WTC11 (cell line): ENCODE measurements around the gene NOP14. TPM values are rescaled to one million over a fixed set of nuclear protein-coding genes. Genes with fewer than 3 reads are reported as not detected.

Experiments
- ATAC-seq: fragments of 200-7000 bp; cut with Tn5 transposase; 2 replicates; pipeline ENCODE4 v1.10.0; 2021; ENCODE audit warnings: mild to moderate bottlenecking, moderate library complexity
- CTCF ChIA-PET: fragments of 300-600 bp; sonication (Branson Sonifier 250); formaldehyde crosslinking; loops from one replicate; lab custom pipeline; 2021; ENCODE audit warnings: antibody characterized with exemption; lab: Charles Lee
- POLR2A ChIA-PET: fragments of 350-600 bp; sonication (Branson Sonifier 250); formaldehyde crosslinking; loops from one replicate; lab custom pipeline; 2021; ENCODE audit warnings: antibody characterized with exemption; lab: Charles Lee
- DNase-seq: peaks from one replicate; pipeline ENCODE4 v3.0.0; 2021; ENCODE audit warnings: low spot score
- H3K27ac Mint-ChIP-seq: 2 replicates; pipeline ENCODE4 v1.8.0; 2021; ENCODE audit warnings: mixed read lengths
- H3K27me3 Mint-ChIP-seq: 2 replicates; pipeline ENCODE4 v1.8.0; 2021; ENCODE audit warnings: low read depth, mild to moderate bottlenecking, moderate library complexity, mixed read lengths
- H3K36me3 Mint-ChIP-seq: 2 replicates; pipeline ENCODE4 v1.8.0; 2021; ENCODE audit warnings: mixed read lengths
- H3K4me1 Mint-ChIP-seq: 2 replicates; pipeline ENCODE4 v1.8.0; 2022; ENCODE audit warnings: mixed read lengths
- H3K4me3 Mint-ChIP-seq: 2 replicates; pipeline ENCODE4 v1.8.0; 2021; ENCODE audit warnings: mild to moderate bottlenecking, moderate library complexity, mixed read lengths
- H3K9me3 Mint-ChIP-seq: 2 replicates; pipeline ENCODE4 v1.8.0; 2021; ENCODE audit warnings: mixed read lengths
- CBFB ChIP-seq: sonication (generic); formaldehyde crosslinking; IDR thresholded peaks from 2 replicates; pipeline ENCODE4 v1.8.1; 2022; ENCODE audit warnings: mild to moderate bottlenecking, low read depth, missing genetic modification reagents
- FOXP1 ChIP-seq: sonication (generic); formaldehyde crosslinking; IDR thresholded peaks from 2 replicates; pipeline ENCODE4 v1.8.0; 2022; ENCODE audit warnings: missing genetic modification reagents, mild to moderate bottlenecking, moderate library complexity, borderline replicate concordance
- GRHL2 ChIP-seq: fragments of 250-450 bp; sonication (Bioruptor Pico); IDR thresholded peaks from 2 replicates; pipeline ENCODE4 v1.8.0; 2022; ENCODE audit warnings: mild to moderate bottlenecking, moderate library complexity; ENCODE audit not compliant: insufficient replicate concordance, severe bottlenecking
- JUN ChIP-seq: sonication (generic); formaldehyde crosslinking; IDR thresholded peaks from 2 replicates; pipeline ENCODE4 v1.8.0; 2023; ENCODE audit warnings: mild to moderate bottlenecking, missing genetic modification reagents
- MXD4 ChIP-seq: fragments of 250-450 bp; sonication (Bioruptor Pico); IDR thresholded peaks from 2 replicates; pipeline ENCODE4 v1.8.0; 2021; ENCODE audit warnings: mild to moderate bottlenecking, moderate library complexity, borderline replicate concordance
- MYBL2 ChIP-seq: sonication (generic); formaldehyde crosslinking; IDR thresholded peaks from 2 replicates; pipeline ENCODE4 v1.8.1; 2023; ENCODE audit warnings: mild to moderate bottlenecking, moderate library complexity, missing genetic modification reagents
- SP1 ChIP-seq: sonication (generic); formaldehyde crosslinking; conservative IDR thresholded peaks from 2 replicates; pipeline ENCODE4 v1.8.1; 2022; ENCODE audit warnings: missing genetic modification reagents
- ZNF219 ChIP-seq: sonication (generic); formaldehyde crosslinking; IDR thresholded peaks from 2 replicates; pipeline ENCODE4 v1.8.0; 2023; ENCODE audit warnings: missing genetic modification reagents, mild to moderate bottlenecking, borderline replicate concordance
- ZSCAN18 ChIP-seq: fragments of 250-450 bp; sonication (Bioruptor Pico); IDR thresholded peaks from 2 replicates; pipeline ENCODE4 v2.1.2; 2022; ENCODE audit warnings: mild to moderate bottlenecking, moderate library complexity
- total RNA-seq: library from RNA; stranded (reverse); gene quantifications from 3 replicates; pipeline ENCODE4 v1.2.3, GENCODE V29; 2021
- TF ChIP-seq, protein P1 (sequence below): sonication (generic); formaldehyde crosslinking; IDR thresholded peaks from 2 replicates; pipeline ENCODE4 v1.8.1; 2022; ENCODE audit warnings: mild to moderate bottlenecking, moderate library complexity, missing genetic modification reagents
- TF ChIP-seq, protein P2 (sequence below): sonication (generic); formaldehyde crosslinking; IDR thresholded peaks from 2 replicates; pipeline ENCODE4 v1.8.1; 2022; ENCODE audit warnings: mild to moderate bottlenecking, missing genetic modification reagents, moderate library complexity, borderline replicate concordance
- TF ChIP-seq, protein P3 (sequence below): sonication (generic); formaldehyde crosslinking; IDR thresholded peaks from 2 replicates; pipeline ENCODE4 v1.8.0; 2023; ENCODE audit warnings: missing genetic modification reagents, mild to moderate bottlenecking, borderline replicate concordance
- TF ChIP-seq, protein P4 (sequence below): sonication (generic); formaldehyde crosslinking; IDR thresholded peaks from 2 replicates; pipeline ENCODE4 v1.8.1; 2022; ENCODE audit warnings: low read depth, missing genetic modification reagents, borderline replicate concordance

Gene NOP14
- total RNA-seq, 1 experiment from 2014 or later: 39.1 TPM

DNA sequence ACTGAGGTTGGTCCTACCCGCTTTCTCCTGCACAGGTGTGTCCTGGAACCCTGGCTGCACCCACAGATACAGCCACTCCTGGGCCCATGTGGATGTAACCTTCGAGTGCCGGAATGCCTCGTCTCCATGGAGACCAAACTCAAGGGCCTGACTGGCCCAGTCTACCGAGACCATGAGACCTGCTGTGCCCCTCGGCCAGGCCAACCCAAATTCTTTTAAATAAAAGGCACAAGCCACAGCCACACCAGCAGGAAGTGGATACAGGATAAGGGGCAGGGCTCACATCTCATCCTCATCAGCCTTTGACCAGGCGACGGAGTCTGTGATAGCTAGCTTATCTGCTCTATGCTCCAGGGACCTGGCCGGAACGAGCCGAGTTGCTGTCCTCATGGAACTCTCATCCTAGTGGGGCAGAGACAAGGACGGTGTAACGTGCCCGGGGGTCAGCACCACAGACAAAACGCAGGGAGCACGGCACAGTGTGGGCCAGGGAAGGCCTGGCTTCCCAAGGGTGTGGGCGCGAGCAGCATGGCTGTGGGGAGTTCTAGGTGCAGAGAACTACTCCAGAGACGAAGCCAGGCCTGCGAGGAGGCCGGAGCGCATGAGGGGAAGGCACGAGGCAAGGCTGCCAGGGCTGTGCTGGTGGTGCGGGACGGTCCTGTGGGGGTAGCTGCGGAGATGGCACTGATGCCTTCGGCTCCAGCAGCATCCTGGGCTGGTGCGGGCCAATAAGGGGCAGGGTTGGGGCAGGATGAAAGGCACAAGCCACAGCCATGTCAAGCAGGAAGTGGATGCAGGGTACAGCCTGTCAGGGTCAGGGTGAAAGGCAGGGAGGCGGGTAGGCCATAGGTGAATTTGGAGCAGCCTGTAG lies 22.7 kb downstream of the NOP14 start:
- no peak for DNase-seq
- TF ChIP-seq, protein P1, sequence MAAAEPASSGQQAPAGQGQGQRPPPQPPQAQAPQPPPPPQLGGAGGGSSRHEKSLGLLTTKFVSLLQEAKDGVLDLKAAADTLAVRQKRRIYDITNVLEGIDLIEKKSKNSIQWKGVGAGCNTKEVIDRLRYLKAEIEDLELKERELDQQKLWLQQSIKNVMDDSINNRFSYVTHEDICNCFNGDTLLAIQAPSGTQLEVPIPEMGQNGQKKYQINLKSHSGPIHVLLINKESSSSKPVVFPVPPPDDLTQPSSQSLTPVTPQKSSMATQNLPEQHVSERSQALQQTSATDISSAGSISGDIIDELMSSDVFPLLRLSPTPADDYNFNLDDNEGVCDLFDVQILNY (CRISPR knock-in tag): no peak
- peak; percentile 26; the same call in 1 of the 2 replicates for TF ChIP-seq JUN (CRISPR knock-in tag)
- TF ChIP-seq FOXP1 (CRISPR knock-in tag): no peak
- Mint-ChIP-seq H3K4me3 (no peak overlapping the region), H3K27ac (no peak overlapping the region; the same call in 1 of the 2 replicates), H3K9me3 (no peaks in the 10 kb centered on the region), H3K27me3 (no peaks in the 10 kb centered on the region), H3K36me3 (peaks cover 56% of the 10 kb centered on the region), H3K4me1 (peaks cover 19% of the 10 kb centered on the region)
- POLR2A ChIA-PET: interaction anchor here (1.0 kb wide), 1 partner anchor 17 kb away, joined by 3 read pairs; no protein-coding TSS in a partner anchor
- no peak for ATAC-seq
- CTCF ChIA-PET: no interaction called here

DNA sequence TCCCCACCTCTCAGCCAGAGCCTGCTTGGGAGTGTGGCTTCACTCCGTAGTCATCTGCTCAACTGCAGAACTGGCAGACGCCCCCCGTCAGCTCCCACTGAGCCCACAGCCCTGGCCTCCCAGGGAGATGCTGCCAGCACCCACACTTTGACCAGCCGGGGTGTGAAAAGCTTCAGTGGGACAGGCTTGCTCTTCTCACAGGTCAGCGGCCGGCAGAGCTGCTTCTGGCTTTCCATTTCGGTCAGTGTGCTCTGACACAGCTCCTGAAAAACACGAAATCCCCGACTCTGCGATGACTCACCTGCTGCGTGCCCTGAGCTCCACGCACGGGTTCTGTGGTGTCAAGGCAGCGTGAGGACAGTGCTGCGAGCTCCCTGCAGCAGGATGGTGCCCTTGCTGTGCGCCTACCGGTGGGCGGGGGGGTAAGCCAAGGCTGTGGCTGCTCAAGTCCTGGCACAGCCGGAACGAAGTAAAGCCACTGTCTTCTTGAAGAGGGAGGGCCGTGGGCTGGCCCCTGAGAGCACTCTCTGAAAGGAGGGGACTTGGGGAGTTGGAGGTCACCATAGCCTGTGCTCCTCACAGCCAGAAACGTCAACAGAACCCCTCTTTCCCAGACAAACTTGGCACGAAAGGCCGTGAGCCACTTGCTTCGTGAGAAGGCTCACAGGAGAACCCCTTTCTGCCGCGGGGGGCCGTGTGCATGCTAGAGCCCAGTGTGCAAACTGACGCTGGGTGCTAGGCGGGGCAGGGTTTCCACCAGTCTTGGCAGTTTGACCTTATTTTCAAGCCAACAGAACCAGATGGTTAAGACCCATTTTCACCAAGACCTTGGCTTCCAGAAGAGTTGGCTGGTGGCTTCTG lies 23.6 kb downstream of the NOP14 start:
- CTCF ChIA-PET: no interaction called here

More for the DNA sequence above, 23.6 kb downstream of the NOP14 start:
- H3K36me3 Mint-ChIP-seq: peaks cover 49% of the 10 kb centered on the region
- TF ChIP-seq, protein P2, sequence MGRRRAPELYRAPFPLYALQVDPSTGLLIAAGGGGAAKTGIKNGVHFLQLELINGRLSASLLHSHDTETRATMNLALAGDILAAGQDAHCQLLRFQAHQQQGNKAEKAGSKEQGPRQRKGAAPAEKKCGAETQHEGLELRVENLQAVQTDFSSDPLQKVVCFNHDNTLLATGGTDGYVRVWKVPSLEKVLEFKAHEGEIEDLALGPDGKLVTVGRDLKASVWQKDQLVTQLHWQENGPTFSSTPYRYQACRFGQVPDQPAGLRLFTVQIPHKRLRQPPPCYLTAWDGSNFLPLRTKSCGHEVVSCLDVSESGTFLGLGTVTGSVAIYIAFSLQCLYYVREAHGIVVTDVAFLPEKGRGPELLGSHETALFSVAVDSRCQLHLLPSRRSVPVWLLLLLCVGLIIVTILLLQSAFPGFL (CRISPR knock-in tag): no peak
- TF ChIP-seq MXD4 (CRISPR knock-in tag) (no peak), ZNF219 (CRISPR knock-in tag) (no peak), GRHL2 (CRISPR knock-in tag) (no peak), CBFB (CRISPR knock-in tag) (no peak), SP1 (CRISPR knock-in tag) (no peak), MYBL2 (CRISPR knock-in tag) (no peak), ZSCAN18 (CRISPR knock-in tag) (no peak)
- TF ChIP-seq, protein P3, sequence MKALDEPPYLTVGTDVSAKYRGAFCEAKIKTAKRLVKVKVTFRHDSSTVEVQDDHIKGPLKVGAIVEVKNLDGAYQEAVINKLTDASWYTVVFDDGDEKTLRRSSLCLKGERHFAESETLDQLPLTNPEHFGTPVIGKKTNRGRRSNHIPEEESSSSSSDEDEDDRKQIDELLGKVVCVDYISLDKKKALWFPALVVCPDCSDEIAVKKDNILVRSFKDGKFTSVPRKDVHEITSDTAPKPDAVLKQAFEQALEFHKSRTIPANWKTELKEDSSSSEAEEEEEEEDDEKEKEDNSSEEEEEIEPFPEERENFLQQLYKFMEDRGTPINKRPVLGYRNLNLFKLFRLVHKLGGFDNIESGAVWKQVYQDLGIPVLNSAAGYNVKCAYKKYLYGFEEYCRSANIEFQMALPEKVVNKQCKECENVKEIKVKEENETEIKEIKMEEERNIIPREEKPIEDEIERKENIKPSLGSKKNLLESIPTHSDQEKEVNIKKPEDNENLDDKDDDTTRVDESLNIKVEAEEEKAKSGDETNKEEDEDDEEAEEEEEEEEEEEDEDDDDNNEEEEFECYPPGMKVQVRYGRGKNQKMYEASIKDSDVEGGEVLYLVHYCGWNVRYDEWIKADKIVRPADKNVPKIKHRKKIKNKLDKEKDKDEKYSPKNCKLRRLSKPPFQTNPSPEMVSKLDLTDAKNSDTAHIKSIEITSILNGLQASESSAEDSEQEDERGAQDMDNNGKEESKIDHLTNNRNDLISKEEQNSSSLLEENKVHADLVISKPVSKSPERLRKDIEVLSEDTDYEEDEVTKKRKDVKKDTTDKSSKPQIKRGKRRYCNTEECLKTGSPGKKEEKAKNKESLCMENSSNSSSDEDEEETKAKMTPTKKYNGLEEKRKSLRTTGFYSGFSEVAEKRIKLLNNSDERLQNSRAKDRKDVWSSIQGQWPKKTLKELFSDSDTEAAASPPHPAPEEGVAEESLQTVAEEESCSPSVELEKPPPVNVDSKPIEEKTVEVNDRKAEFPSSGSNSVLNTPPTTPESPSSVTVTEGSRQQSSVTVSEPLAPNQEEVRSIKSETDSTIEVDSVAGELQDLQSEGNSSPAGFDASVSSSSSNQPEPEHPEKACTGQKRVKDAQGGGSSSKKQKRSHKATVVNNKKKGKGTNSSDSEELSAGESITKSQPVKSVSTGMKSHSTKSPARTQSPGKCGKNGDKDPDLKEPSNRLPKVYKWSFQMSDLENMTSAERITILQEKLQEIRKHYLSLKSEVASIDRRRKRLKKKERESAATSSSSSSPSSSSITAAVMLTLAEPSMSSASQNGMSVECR (CRISPR knock-in tag): no peak
- TF ChIP-seq, protein P4, sequence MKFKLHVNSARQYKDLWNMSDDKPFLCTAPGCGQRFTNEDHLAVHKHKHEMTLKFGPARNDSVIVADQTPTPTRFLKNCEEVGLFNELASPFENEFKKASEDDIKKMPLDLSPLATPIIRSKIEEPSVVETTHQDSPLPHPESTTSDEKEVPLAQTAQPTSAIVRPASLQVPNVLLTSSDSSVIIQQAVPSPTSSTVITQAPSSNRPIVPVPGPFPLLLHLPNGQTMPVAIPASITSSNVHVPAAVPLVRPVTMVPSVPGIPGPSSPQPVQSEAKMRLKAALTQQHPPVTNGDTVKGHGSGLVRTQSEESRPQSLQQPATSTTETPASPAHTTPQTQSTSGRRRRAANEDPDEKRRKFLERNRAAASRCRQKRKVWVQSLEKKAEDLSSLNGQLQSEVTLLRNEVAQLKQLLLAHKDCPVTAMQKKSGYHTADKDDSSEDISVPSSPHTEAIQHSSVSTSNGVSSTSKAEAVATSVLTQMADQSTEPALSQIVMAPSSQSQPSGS (CRISPR knock-in tag): no peak
- H3K27ac Mint-ChIP-seq: 0 out of 2 replicates have a peak overlapping the region, but pooled peaks have one; percentile 90
- H3K9me3 Mint-ChIP-seq: no peaks in the 10 kb centered on the region
- ATAC-seq (no peak), DNase-seq (no peak)
- POLR2A ChIA-PET: no interaction called here
- H3K4me1 Mint-ChIP-seq: peaks cover 20% of the 10 kb centered on the region
- no peak overlapping the region for H3K4me3 Mint-ChIP-seq
- no peaks in the 10 kb centered on the region for H3K27me3 Mint-ChIP-seq
